ENCODE measurements around the gene LBP.

GRCh38 chr20:38344107-38344701, 2.1 kb upstream of the LBP start:
- TF ChIP-seq EGR1 (IDR thresholded peaks at IDR 0.05) (no peak), MAX (IDR thresholded peaks at IDR 0.05) (no peak)

Measured in Ishikawa (cell line).